SH-SY5Y (cell line): ENCODE measurements around the gene RIMKLA.

Source experiments
- GATA2 ChIP-seq: IDR thresholded peaks from 2 replicates; pipeline ENCODE4 v1.6.1; 2011; ENCODE audit warnings: mild to moderate bottlenecking, low read depth, low read length
- GATA3 ChIP-seq: IDR thresholded peaks from 2 replicates; pipeline ENCODE4 v1.6.1; 2011; ENCODE audit warnings: low read depth, mild to moderate bottlenecking, low read length, moderate library complexity

DNA sequence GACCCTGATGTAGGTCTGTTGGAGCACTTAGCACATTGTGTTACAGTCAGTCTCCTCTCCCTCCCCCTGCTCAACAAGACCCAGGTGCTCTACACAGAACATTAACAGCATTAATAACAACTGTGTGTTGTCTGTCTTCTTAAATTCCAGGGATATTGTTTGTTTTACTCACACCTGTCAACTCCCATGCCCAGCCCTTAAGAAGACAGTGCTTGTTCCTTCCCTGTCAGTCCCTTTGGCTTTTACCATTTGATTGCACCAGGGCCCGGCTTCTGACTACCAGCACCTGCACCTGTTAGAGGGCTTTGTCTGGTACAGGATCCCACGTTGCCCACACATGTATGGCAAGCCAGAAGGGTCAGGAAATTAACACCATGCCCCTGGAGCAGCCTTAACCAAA is 11.7 kb downstream of the RIMKLA start:
- TF ChIP-seq GATA2 = no peak
- no peak for TF ChIP-seq GATA3
